ENCODE data around the gene FCER1G. TPM values are rescaled to one million over a fixed set of nuclear protein-coding genes. Genes with fewer than 3 reads are reported as not detected.
A peak's percentile ranks its signal among the peaks of the same experiment; 100 is the strongest.

FCER1G gene
- total and polyA plus RNA-seq, 9 of the 15 experiments (the other 6 are each of a cell fraction or from before 2014, with no cell fraction given): 0.15 to 0.69 (median 0.31) TPM; not detected in 2

- TF ChIP-seq FOXA3 (CRISPR knock-in tag; conservative IDR thresholded peaks at IDR 0.05 in 1 of 2, IDR thresholded peaks at IDR 0.05 in 1 of 2): no peak
- no peak for TF ChIP-seq TCF15 (CRISPR knock-in tag; IDR thresholded peaks at IDR 0.05)
- TF ChIP-seq ESRRA (IDR thresholded peaks at IDR 0.05; ENCODE audit: borderline replicate concordance, low read depth): peak; percentile 89
- TF ChIP-seq HNRNPLL (IDR thresholded peaks at IDR 0.05; ENCODE audit: low read depth, low read length, poor library complexity, severe bottlenecking): no peak
- peak; percentile 35; the same call in 1 of the 2 replicates for TF ChIP-seq E2F1 (CRISPR knock-in tag; IDR thresholded peaks at IDR 0.05)
- TF ChIP-seq SMC3 (conservative IDR thresholded peaks at IDR 0.05; ENCODE audit: insufficient read depth, low read depth, low read length): 0 out of 2 replicates have a peak, but pooled peaks have one; percentile 33
- peak; percentile 59; the same call in 1 of the 2 replicates for TF ChIP-seq PHF8 (IDR thresholded peaks at IDR 0.05; ENCODE audit: borderline replicate concordance, low read length)
- TF ChIP-seq MITF (IDR thresholded peaks at IDR 0.05): no peak
- no peak for TF ChIP-seq ZBTB8A (IDR thresholded peaks at IDR 0.05; ENCODE audit: partially characterized antibody)
- TF ChIP-seq HDAC2 (IDR thresholded peaks at IDR 0.05): peak; percentile 65; the same call in 1 of the 2 replicates
- TF ChIP-seq NCOA2 (IDR thresholded peaks at IDR 0.05; ENCODE audit: partially characterized antibody in 2 of 2): no peak
- no peak for TF ChIP-seq MTF1 (CRISPR knock-in tag; IDR thresholded peaks at IDR 0.05; ENCODE audit: borderline replicate concordance)
- no peak for TF ChIP-seq NBN (IDR thresholded peaks at IDR 0.05; ENCODE audit: low read depth)
- no peak for TF ChIP-seq HMG20A (CRISPR knock-in tag; conservative IDR thresholded peaks at IDR 0.05)
- no peak for TF ChIP-seq ZNF165 (CRISPR knock-in tag; IDR thresholded peaks at IDR 0.05; ENCODE audit: borderline replicate concordance)
- peak; percentile 39 for TF ChIP-seq POLR2B (IDR thresholded peaks at IDR 0.05; ENCODE audit: low read depth, partially characterized antibody)
- TF ChIP-seq ZNF511 (CRISPR knock-in tag; IDR thresholded peaks at IDR 0.05): peak; percentile 36; the same call in 1 of the 2 replicates
- no peak for TF ChIP-seq EZH2 (IDR thresholded peaks at IDR 0.05; ENCODE audit: borderline replicate concordance, low read depth, low read length)
- TF ChIP-seq ZNF699 (CRISPR knock-in tag; IDR thresholded peaks at IDR 0.05; ENCODE audit: insufficient replicate concordance): no peak
- peak in 1 of 2 experiments; percentile 47; a peak in 3 of 4 replicates for TF ChIP-seq MAZ (CRISPR knock-in tag; conservative IDR thresholded peaks at IDR 0.05 in 1 of 2, IDR thresholded peaks at IDR 0.05 in 1 of 2)
- no peak for TF ChIP-seq SPI1 (IDR thresholded peaks at IDR 0.05; ENCODE audit: borderline replicate concordance, low read depth, low read length)
- 0 out of 2 replicates have a peak, but pooled peaks have one; percentile 23 for TF ChIP-seq KLF16 (IDR thresholded peaks at IDR 0.05)
- no peak for TF ChIP-seq RBM39 (optimal IDR thresholded peaks at IDR 0.05; ENCODE audit: low read depth, low read length)
- TF ChIP-seq GTF2E2 (tag; IDR thresholded peaks at IDR 0.05): peak; percentile 66; the same call in 1 of the 2 replicates
- no peak for TF ChIP-seq HIVEP1 (CRISPR knock-in tag; IDR thresholded peaks at IDR 0.05)
Measured at GRCh38 chr1:161225534-161226319, 10.6 kb downstream of the FCER1G start, which contains the start of gene TOMM40L (continued).
